ENCODE data around the gene CNTD1.

CNTD1 gene

DNA sequence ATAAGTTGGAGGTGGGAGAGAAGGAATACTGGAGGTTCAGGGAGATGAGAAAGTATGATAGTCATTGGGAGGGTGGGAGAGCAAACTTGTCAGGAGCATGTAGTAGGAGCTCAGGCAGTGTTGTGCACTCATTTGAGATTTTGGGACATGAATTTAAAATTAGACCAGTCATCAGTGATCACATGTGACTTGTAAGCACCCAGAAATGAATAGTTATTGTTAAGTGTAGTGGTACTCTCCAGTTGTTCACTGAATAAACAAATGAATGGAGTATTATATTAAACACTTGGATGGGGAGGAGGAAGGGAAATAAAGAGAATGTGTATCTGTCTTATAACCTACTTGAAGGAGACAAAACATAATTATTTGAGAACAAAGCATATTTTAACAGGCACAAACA is 32.3 kb downstream of the CNTD1 start:
- H3K4me1 ChIP-seq: peaks cover 28 to 31% (median 29%) of the 10 kb centered on the region in 10 experiments
- H3K9ac ChIP-seq: no peak overlapping the region
- no peak overlapping the region for H3K4me3 ChIP-seq
- H3K27ac ChIP-seq: no peak overlapping the region
- TF ChIP-seq Cebpa-rat (IDR thresholded peaks at IDR 0.05): no peak
- no peaks in the 10 kb centered on the region for H3K9me3 ChIP-seq (replicated peaks in 1 of 11)
- H3K27me3 ChIP-seq: no peaks in the 10 kb centered on the region
- H3K36me3 ChIP-seq: peaks cover 13 to 18% (median 15%) of the 10 kb centered on the region in 11 experiments
- H3K4me2 ChIP-seq: no peak overlapping the region
- H4K20me1 ChIP-seq: peaks cover 0 to 23% (median 12%) of the 10 kb centered on the region in 11 experiments; a peak in 12 of 22 replicates

- H3K4me3 ChIP-seq: peak overlapping the region; percentile 78 to 99 (median 89)
Observed at GRCh38 chr17:42832213-42832933, 33.7 kb downstream of the CNTD1 start.

DNA sequence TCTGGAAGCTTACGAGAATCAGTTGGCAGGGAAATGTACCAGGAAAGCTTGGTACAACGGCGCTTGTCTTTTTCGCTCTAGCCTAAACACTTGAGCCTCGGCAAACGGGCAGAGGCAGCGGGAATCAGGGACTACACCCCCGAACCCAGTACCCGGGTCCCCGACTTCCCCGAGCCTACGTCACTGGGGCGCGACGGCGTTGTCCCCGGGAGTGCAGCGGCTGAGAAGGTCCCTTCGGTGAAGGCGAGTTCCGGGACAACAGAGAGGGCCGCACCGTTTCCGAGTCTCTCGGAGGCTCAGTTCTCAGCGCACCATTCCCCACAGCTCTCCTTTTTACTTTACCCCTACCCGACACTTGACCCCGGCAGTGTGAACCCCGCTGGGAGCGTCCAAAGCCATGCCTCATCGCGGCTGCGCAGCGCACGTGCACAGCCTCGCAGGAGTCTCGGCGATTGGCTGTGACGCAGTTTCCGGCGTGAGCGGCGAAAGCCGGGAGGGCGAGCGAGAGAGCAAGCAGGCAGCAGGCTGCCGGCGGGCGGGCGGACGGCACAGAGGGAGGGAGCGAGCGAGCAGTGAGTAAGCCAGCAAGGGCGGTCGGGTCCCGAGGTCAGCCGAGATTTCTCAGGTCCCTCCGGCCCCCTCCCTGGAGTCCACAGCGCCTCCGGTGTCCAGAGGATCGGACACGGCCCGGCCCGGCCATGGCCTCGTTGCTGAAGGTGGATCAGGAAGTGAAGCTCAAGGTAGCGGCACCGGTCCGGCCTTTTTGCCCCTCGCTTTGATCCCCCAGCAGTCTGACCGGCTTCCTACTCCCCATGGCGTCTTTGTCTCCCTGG is 34.5 kb downstream of the CNTD1 start, which contains the start of gene PSME3:
Gene PSME3, plus strand, starts transcription at position 464 of the 833 bp plus-strand sequence. Its CDS starts 235 bp downstream, at position 699.
- H3K9me3 ChIP-seq (replicated peaks in 1 of 11): no peaks in the 10 kb centered on the region
- no peaks in the 10 kb centered on the region for H3K27me3 ChIP-seq
- H3K4me2 ChIP-seq: peak within 1 kb of the TSS; percentile 87 to 99 (median 93)
- H4K20me1 ChIP-seq: peaks cover 0 to 45% (median 32%) of the 10 kb centered on the region in 11 experiments; a peak in 15 of 22 replicates
- H3K27ac ChIP-seq: peak within 1 kb of the TSS; percentile 84 to 98 (median 95)
- TF ChIP-seq Cebpa-rat (IDR thresholded peaks at IDR 0.05): no peak
- H3K36me3 ChIP-seq: peaks cover 34 to 40% (median 36%) of the 10 kb centered on the region in 11 experiments
- H3K9ac ChIP-seq: peak within 1 kb of the TSS; percentile 90 to 99 (median 95)
- H3K4me1 ChIP-seq: peaks cover 26 to 36% (median 31%) of the 10 kb centered on the region in 10 experiments
- H3K4me3 ChIP-seq: peak within 1 kb of the TSS; percentile 78 to 99 (median 89)

More at GRCh38 chr17:42832213-42832933, 33.7 kb downstream of the CNTD1 start:
- H3K9ac ChIP-seq: peak overlapping the region; percentile 90 to 99 (median 95)
- H4K20me1 ChIP-seq: peaks cover 0 to 37% (median 26%) of the 10 kb centered on the region in 11 experiments; a peak in 15 of 22 replicates
- H3K36me3 ChIP-seq: peaks cover 27 to 32% (median 29%) of the 10 kb centered on the region in 11 experiments
- H3K4me1 ChIP-seq: peaks cover 26 to 36% (median 31%) of the 10 kb centered on the region in 10 experiments
- peak overlapping the region; percentile 84 to 98 (median 95) for H3K27ac ChIP-seq
- no peaks in the 10 kb centered on the region for H3K9me3 ChIP-seq (replicated peaks in 1 of 11)
- H3K27me3 ChIP-seq: no peaks in the 10 kb centered on the region
- no peak for TF ChIP-seq Cebpa-rat (IDR thresholded peaks at IDR 0.05)
- peak overlapping the region; percentile 79 to 98 (median 92) for H3K4me2 ChIP-seq

GRCh38 chr17:42833767-42834422 is 35.2 kb downstream of the CNTD1 start:
- Histone ChIP-seq H4K20me1 (peaks cover 0 to 53% (median 40%) of the 10 kb centered on the region in 11 experiments; a peak in 17 of 22 replicates), H3K4me3 (peak overlapping the region; percentile 78 to 99 (median 89)), H3K36me3 (peaks cover 42 to 47% (median 44%) of the 10 kb centered on the region in 11 experiments), H3K9me3 (replicated peaks in 1 of 11) (no peaks in the 10 kb centered on the region), H3K27me3 (no peaks in the 10 kb centered on the region), H3K4me2 (peak overlapping the region; percentile 87 to 99 (median 93)), H3K27ac (peak overlapping the region; percentile 84 to 98 (median 95)), H3K4me1 (peaks cover 26 to 36% (median 31%) of the 10 kb centered on the region in 10 experiments), H3K9ac (peak overlapping the region; percentile 90 to 99 (median 95))
- TF ChIP-seq Cebpa-rat (IDR thresholded peaks at IDR 0.05): no peak

GRCh38 chr17:42835732-42836131 is 37.1 kb downstream of the CNTD1 start:
- peak overlapping the region in 3 of 10 experiments; percentile 89 to 96 (median 89); a peak in 1 of 20 replicates for H3K4me3 ChIP-seq
- H3K4me1 ChIP-seq: peaks cover 26 to 36% (median 31%) of the 10 kb centered on the region in 10 experiments

GRCh38 chr17:42841975-42842685 is 43.5 kb downstream of the CNTD1 start:
- H4K20me1 ChIP-seq: peaks cover 0 to 100% (median 87%) of the 10 kb centered on the region in 11 experiments; a peak in 19 of 22 replicates
- peaks cover 81 to 97% (median 89%) of the 10 kb centered on the region in 11 experiments for H3K36me3 ChIP-seq

More at GRCh38 chr17:42835732-42836131, 37.1 kb downstream of the CNTD1 start:
- H3K27me3 ChIP-seq: no peaks in the 10 kb centered on the region
- H3K27ac ChIP-seq: no peak overlapping the region
- no peaks in the 10 kb centered on the region for H3K9me3 ChIP-seq (replicated peaks in 1 of 11)
- TF ChIP-seq Cebpa-rat (IDR thresholded peaks at IDR 0.05): no peak
- peak overlapping the region in 5 of 11 experiments; percentile 90 to 97 (median 95); a peak in 8 of 22 replicates for H3K9ac ChIP-seq
- H3K36me3 ChIP-seq: peaks cover 60 to 65% (median 62%) of the 10 kb centered on the region in 11 experiments
- peak overlapping the region; percentile 87 to 99 (median 93); a peak in 16 of 22 replicates for H3K4me2 ChIP-seq
- peaks cover 0 to 71% (median 50%) of the 10 kb centered on the region in 11 experiments; a peak in 17 of 22 replicates for H4K20me1 ChIP-seq

GRCh38 chr17:42843358-42843934 is 44.8 kb downstream of the CNTD1 start:
- peaks cover 68 to 84% (median 76%) of the 10 kb centered on the region in 11 experiments for H3K36me3 ChIP-seq

More at GRCh38 chr17:42841975-42842685, 43.5 kb downstream of the CNTD1 start:
- Histone ChIP-seq H3K4me1 (peaks cover 0 to 42% (median 11%) of the 10 kb centered on the region in 10 experiments; a peak in 10 of 20 replicates), H3K4me3 (no peak overlapping the region), H3K27ac (no peak overlapping the region), H3K27me3 (no peaks in the 10 kb centered on the region), H3K9me3 (replicated peaks in 1 of 11) (no peaks in the 10 kb centered on the region), H3K9ac (peak overlapping the region in 5 of 11 experiments; percentile 12 to 38 (median 22); a peak in 6 of 22 replicates), H3K4me2 (no peak overlapping the region)
- no peak for TF ChIP-seq Cebpa-rat (IDR thresholded peaks at IDR 0.05)

More at GRCh38 chr17:42843358-42843934, 44.8 kb downstream of the CNTD1 start:
- H3K4me3 ChIP-seq: no peak overlapping the region
- no peak overlapping the region for H3K27ac ChIP-seq
- TF ChIP-seq Cebpa-rat (IDR thresholded peaks at IDR 0.05): no peak
- H3K4me1 ChIP-seq: peaks cover 0 to 46% (median 11%) of the 10 kb centered on the region in 10 experiments; a peak in 10 of 20 replicates
- no peak overlapping the region for H3K4me2 ChIP-seq
- peak overlapping the region in 1 of 11 experiments; percentile 2; a peak in 1 of 22 replicates for H3K9ac ChIP-seq
- peaks cover 0 to 96% (median 80%) of the 10 kb centered on the region in 11 experiments; a peak in 19 of 22 replicates for H4K20me1 ChIP-seq
- H3K9me3 ChIP-seq (replicated peaks in 1 of 11): no peaks in the 10 kb centered on the region
- no peaks in the 10 kb centered on the region for H3K27me3 ChIP-seq
